GM18909 (cell line): Measurements from ENCODE around the gene ZNF768.
"Not testable (repeated sequence)": the region's sequence is repeated elsewhere in the genome, so short reads cannot be mapped to it uniquely, and the experiment has no call there.

Experiments
- ATAC-seq: cut with Tn5 transposase; IDR thresholded peaks from one replicate; pipeline ENCODE4 v1.9.1; 2021; ENCODE audit warnings: mild to moderate bottlenecking; ENCODE audit not compliant: unreplicated experiment, poor library complexity

The ZNF768 gene

DNA sequence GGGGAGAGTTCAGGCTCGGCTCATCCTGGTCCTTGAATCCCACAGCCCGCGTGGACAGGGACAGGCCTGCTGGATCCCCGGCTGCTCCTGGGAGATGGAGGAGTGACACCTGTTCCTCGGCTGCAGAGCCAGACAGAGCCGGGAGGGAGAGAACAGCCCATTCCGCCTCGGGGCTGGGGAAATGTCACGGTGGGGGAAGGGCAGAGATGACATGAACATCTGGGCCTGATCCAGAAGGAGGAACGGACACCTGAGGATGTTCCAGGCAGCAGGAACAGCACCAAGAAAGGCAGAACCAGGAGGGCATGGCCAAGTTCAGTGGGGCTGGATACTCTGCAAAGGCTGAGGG, 29.7 kb upstream of the ZNF768 start:
- no peak for ATAC-seq

DNA sequence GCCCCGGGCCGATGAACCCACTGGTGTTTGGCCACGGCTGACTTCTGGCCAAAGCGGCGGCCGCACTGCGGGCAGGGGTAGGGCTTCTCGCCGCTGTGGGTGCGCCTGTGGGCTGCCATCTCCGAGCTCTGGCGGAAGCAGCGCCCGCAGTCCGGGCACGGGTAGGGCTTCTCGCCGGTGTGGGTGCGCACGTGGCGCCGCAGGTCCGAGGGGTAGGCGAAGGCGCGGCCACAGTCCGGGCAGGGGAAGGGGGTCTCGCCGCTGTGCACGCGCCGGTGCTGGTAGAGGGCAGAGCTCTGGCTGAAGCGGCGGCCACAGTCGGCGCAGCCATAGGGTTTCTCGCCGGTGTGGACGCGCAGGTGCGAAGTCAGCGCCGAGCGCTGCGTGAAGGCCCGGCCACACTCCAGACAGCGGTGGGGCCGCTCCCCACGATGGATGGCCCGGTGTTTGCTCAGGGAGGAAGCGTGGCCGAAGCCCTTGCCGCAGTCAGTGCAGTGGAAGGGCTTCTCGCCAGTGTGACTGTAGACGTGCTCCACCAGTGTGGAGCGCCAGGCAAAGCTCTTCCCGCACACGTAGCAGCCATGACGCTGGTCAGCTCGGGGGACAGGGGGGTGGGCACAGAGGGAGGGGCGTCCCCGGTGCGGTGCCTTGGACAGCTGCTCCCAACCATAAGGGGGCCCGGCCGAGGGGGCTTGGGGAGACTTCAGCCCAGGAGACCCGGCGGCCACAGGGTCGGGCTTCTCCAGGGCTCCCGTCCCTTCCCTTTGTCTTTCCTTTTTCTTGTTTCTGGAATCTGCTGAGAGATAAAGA, 29.2 kb upstream of the ZNF768 start:
- ATAC-seq, result no peak

DNA sequence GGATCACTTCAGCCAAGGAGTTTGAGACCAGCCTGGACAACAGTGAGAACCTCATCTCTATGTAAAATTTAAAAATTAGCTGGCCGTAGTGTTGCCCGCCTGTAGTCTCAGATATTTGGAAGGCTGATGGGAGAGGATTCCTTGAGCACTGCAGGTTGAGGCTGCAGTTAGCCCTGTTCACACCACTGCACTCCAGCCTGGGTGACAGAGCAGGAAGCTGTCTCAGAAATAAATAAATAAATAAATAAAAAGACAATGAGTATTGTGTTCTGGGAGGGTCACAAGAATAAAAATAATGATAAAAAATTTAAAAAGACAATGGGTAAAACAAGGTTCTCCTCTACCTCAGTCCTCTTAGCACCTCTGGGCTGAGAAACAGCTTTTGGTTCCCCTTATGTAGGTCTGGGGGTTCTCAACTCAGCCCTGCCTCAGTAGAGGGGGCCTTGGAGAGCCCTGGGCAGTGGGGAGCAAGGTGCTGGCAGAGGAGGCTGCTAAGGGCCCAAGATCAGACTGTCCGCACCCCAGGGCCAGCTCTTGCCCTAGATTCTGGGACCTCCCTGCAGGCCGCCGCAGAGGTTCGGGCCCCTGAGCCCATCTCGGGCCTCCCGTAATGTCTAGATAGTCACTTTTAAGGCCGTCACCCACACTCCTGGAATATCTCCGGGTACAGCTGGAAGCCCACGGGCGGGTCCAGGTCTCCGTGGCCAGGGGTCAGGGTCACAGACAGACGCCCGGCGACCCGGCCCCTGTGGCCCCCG, 28.4 kb upstream of the ZNF768 start:
- ATAC-seq, result no peak

DNA sequence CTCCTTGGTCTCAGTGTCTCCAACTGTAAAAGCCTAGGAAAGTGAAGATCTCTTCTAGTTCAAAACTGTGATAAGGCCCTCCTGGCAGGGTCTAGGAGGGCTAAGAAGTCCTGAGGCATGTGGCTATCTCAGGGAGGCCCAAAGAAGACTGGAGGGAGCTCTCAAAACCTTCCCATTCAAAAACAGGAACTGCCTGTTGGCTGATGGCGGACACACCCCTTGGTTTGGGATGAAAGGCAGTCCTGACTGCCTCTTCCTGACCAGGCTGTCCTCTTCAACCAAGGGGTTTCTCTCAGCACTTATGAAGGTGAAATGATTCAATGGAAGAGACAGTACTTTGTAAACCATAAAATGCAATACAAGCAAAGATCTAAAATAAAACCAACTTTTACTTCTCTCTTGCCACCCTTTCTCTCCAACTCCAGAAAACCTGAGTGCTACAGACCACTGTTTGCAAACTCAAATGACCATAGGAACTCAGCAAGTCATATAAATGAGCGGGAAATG, 27.1 kb upstream of the ZNF768 start:
- no peak for ATAC-seq

DNA sequence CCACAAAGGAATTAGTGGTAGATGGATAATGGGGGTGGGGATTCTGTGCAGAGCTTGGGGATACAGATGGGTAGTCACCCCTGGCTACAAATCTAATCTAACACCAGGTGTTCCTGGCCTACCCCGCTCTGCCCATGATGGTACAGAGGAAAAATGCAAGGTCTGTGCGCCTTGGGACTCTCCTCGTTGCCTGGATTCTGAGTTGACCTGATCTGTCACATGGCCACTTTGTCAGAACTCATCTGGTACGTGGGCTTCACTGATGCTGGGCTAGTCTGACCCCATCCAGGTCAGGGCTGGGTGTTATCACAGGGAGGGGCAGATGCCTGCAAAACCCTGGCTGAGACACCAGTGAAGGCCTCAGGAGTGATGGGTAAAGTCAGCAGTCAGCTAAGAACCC, 26.6 kb upstream of the ZNF768 start:
- ATAC-seq, result no peak

DNA sequence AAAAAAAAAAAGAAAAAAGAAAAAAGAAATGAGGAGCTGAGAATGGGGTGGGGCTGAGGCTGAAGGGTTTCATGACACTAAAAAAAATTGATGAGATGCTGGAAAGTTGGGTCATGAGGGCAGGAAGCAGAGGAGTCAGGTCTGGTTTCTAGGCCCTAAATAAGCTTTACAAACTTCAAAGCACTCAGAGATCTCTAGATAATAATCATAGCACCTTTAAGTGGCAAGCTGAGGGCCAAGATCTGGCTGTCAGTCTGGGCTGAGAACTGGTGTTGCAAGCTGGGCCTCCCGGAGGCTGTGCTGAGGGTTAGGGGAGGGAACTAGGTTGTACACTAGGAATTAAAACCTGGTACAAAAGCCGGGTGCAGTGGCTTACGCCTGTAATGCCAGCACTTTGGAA, 25.4 kb upstream of the ZNF768 start:
- ATAC-seq, result no peak

DNA sequence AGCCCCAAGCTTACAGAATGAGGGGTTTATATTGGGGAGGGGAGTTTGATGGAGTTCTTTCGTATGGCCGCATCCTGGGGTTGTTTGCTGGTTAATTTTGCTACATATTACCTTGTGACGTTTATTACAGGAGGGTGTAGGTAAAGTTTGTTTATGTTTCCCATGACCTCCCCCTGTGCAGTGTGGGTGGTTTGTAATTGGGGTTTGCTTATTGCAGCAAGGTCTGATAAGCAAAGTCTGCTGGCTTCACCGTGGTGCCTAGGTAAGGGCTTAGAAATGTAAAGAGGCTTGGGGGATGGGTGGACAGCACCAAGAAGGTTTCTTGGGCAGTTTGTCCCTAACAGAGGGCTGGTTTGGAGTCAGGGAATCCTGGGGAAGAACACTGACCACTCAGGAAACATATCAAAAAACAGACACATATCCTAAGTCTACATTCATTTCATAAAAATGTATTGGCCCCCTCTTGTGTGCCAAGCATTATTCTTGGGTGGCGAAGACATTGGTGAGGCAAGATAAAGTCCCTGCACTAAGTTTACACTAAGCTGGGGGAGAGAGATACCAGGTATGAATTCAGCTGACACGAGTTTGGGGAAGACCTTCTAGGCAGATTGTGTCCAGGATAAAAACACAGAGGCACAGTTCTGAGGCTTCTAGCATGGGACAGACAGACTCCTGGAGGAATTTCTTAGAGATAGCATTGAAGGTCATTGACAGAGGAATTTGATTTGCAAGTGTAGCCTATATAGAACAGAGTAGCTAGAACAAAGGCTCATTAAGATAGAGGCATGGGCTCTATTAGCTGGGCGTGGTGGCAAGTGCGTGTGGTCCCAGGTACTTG, 22.3 kb upstream of the ZNF768 start:
- no peak for ATAC-seq

DNA sequence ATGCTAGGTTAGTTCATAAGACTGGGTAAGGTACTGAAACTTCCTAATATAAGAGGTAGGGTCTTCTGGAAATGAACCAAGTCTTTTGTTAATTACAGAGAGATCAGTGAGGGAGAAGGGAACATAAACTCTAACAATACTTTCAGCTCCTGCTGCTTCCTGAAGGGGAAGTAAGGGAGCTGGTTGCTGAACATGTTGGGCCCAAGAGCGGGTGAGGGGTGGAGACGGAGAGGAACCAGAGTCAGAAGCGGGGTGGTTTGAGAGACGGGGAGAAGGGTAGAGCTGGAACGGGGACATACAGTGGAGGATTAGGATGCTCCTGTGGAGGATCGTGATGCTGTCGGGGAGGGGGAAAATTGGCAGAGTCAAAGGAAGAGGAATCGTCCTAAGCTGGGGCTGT, 19.7 kb upstream of the ZNF768 start:
- ATAC-seq, result no peak

DNA sequence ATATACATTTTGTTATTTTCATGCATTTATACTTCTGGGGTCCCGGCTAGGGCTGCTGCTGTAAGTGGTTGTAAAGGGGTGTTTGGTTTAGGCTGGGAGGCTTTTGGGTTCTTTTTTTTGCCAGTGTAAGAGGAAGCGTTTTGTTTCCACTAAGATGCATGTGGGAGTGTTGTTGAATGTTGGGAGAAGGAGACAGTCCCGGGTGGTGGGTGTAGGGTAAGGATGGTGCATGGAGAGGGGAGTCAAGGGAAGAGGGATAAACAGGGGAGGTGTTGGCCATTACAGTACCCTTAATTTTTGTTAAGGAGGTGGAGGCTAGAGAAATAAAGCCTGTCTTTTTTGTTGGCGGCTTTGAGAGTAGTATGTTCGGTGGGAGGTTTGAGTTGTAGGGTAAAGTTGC, 16.7 kb upstream of the ZNF768 start:
- ATAC-seq, result no peak

DNA sequence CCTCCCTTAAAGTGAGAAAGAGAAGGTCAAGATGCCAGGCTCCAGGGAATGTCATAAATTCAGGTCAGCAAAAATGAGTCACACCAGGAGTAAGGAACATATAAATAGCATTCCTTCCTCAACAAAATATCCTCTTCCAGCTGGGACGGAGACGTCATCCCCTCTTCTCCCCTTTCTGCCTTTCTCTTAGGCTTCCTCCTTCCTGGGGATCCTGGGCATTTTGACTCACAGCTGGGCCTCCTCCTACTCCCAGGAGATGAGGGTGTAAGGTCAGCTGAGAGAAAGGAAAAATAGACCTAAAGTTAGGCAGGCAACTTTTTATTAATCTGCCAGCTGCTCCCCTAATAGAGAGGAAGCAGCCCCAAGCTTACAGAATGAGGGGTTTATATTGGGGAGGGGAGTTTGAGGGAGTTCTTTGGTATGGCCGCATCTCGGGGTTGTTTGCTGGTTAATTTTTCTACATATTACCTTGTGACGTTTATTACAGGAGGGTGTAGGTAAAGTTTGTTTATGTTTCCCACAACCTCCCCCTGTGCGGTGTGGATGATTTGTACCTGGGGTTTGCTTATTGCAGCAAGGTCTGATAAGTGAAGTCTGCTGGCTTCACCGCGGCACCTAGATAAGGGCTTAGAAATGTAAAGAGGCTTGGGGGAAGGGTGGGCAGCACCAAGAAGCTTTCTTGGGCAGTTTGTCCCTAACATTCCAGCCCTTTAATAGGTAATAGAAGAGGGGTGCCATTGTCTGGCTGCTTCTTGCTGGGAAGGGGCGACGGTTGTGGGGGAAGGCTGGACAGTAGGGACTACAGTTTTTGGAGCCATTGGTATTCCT, 15.3 kb upstream of the ZNF768 start:
- no peak for ATAC-seq

DNA sequence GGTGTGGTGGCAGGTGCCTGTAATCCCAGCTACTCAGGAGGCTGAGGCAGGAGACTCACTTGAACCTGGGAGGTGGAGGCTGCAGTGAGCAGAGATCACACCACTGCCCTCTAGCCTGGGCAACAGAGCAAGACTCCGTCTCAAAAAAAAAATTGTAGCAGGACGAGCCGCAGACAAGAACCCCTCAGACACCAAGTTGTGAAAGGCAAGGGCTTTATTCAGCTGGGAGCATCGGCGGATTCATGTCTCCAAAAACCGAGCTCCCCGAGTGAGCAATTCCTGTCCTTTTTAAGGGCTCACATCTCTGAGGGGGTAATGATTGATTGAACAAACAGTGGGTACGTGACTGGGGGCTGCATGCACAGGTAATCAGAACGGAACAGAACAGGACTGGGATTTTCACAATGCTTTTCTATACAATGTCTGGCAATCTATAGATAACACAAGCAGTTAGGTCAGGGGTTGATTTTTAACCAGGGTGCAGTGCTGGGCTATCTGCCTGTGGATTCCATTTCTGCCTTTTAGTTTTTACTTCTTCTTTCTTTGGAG, 14.6 kb upstream of the ZNF768 start:
- ATAC-seq, result not testable (repeated sequence)

DNA sequence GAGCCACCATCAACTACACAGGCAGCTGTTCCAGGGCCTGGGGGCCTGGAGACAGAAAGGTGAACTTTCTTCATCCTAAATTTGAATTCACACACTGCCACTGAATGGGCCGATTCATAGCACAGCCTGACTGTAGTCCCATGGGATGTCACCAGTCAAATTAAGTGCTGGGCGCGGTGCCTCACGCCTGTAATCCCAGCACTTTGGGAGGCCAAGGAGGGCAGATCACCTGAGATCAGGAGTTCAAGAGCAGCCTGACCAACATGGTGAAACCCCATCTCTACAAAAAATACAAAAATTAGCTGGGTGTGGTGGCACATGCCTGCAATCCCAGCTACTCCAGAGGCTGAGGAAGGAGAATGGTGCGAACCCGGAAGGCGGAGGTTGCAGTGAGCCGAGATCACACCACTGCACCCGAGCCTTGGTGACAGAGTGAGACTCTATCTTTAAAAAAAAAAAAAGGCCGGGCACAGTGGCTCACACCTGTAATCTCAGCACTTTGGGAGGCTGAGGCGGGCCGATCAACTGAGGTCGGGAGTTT, 13.7 kb upstream of the ZNF768 start:
- not testable (repeated sequence) for ATAC-seq

DNA sequence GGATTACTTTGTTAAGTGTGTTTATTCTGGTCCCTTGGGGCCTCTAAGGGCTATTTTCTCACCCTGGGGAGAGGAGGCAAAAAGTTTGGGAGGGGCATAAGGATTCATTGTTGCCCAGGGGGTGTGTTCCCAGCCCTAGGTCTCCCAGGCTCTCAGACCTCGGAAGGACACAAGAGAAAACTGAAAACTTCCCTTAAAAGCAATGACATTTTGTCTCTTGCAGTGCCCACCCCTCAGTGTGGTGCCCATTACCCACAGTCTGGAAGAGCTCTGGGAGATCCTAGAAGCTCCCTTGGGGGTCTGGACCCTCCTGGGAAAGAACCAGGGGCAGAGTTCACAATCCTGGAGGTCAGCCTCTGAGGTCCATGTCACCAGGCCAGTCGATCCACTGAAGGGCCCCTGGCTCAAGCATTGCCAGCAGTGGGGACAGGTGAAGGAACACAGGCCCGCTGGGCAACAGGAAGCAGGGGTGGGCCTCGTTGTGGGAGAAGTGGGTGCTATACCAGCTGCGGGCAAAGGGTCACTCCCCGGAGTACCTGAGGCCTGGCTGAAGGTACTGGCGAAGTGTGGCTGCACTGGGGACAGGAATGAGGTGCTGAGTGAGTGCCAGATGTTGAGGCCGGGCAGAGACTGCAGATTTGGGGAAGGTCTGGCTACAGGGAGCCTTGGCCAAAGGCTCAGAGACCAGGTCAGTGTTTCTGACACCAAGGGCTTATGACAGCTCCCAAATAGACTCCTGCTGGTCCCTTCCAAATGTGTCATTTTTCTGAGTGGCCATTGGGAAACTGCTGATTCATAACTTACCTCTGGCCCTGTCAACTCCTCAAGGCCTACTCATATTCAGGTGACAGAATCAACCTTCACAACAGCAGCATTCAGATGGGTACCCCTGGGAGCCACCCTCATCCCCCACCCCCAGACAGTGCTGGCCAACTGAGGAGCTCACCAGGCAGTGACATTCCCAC, 12.9 kb upstream of the ZNF768 start:
- ATAC-seq, result no peak

DNA sequence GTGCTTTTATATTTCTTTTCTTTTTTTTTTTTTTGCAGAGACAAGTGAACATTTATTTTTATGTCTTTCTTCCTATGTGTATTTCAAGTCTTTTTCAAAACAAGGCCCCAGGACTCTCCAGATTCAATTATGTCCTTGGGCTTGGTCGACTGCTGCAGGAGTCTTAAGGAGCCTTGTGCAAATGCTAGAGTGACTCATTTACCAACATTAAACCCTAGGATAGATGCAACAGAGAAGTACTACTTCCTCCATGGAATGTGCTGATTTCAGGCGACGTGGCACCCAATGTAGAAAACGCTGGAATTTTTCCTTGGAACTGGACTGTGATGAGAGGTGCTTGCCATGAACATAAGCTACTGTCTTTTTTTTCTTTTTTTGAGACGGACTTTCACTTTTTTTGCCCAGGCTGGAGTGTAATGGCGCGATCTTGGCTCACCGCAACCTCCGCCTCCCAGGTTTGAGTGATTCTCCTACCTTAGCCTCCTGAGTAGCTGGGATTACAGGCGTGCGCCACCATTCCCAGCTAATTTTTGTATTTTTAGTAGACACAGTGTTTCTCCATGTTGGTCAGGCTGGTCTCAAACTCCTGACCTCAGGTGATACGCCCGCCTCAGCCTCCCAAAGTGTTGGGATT, 10.1 kb upstream of the ZNF768 start:
- not testable (repeated sequence) for ATAC-seq

DNA sequence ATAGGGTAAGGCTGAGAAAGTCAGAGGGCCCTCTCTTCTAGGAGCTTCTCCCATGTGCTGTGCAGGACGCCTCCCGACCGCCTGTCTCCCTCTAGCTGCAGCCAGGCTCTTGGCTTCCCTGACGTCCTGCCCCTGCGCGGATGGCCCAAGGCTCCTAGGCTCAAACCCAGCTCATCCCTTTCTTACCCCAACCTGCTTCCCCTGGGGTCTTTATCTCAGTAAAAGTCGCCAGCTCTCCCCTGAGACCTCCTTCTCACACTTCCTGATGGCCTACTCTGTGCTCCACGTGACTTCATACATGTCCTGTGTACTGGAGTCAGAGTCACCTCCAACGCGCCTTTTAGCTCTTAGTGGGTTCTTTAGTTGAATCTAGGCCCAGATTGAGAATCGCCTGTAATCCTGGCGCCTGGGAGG, 9.4 kb upstream of the ZNF768 start:
- ATAC-seq, result peak; percentile 50

DNA sequence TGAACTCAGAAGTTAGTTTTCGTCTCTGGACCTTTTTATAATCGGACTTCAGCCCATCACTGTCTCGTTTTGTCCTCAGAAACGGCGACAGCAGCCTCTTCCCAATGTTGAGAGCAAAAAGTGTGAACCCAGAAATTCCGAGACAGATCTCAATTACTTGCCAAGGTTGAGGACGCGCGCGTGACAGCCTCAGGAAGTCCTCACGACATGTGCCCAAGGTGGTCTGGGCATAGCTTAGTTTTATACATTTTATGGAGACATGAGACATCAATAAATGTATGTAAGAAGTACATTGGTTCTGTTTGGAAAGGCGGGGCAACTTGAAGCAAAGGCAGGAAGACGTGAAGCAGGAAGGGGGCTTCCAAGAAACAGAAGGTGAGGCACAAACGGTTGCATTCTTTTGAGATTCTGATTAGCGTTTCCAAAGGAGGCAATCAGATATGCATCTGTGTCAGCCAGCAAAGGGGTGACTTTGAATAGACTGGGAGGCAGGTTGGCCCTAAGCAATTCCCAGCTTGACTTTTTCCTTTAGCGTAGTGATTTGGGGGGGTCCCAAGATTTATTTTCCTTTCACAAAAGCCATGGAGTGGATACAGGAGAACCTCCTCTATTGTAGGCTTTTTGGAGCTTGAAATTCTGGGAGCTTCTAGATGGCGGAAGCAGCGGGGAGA, 8.9 kb upstream of the ZNF768 start:
- ATAC-seq, result peak; percentile 21

DNA sequence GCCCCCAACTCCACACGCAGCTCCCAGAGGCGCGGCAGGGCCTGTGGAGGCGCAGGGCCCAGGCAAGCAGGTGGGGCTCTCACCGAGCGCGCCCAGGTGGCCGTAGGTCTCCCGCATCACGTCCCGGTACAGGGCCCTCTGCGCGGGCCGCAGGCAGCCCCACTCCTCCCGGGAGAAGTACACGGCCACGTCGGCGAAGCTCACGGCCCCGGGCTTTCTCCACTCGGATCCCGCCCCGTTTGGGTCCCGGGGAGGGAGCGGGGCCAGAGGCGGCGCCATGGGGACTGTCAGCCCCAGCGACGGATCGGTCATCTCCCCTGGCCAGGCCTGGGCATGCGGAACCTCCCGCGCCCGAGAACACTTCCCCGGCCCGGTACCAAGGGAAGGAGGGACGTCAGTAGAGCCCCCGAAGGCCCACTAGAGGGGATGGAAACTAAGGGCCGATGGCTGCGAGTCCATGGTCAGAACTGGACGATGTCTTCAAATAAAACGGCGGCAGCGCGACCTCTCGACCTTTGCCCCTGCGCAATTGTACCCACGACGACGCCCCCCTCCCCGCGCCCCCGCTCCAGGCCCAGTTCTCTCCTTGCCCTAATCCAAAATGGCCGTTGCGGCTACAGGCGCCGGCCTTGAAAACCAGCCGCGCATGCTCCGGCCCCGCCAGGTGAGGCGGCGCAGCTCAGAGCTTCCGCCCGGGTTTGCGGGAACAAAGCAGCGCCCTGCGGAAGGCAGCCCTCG, 8.2 kb upstream of the ZNF768 start, which contains the start of gene ZNF747:
ZNF747 (minus strand) TSS at position 491 of the 738 bp plus-strand sequence; CDS start at position 312, 179 bp downstream.
- peak; percentile 73 for ATAC-seq
